ENCODE data around the gene ZFP37. TPM values are rescaled to one million over a fixed set of nuclear protein-coding genes. Genes with fewer than 3 reads are reported as not detected.

The ZFP37 gene
- total RNA-seq, 1 donor from 2014 or later = 7.4 TPM

DNA sequence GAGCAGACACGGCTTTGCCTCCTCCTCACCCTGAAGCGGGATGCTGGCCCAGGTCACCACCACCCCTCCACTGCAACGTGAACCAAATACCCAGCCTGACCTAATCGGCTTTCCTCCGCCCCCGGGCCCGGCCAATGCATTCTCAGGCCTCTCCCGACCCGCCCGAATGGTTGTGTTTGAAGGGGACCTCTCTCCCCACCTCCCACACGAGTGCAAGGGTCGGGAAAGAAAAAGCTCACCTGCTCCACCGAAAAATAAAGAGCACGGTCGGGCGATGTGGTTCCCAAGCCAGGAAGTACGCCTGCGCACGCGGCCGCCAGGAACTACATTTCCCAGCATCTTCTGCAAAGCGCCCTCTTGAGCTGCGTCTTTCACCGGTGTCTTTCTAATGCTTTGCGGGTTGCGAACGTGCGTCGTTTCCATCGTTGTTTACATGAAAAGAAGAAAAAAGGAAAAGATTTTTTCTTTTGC lies 44.6 kb downstream of the ZFP37 start, which contains the start of gene ZNF883:
Gene ZNF883 (minus strand): TSS at position 282 of the 471 bp plus-strand sequence.
- H3K9me3 Mint-ChIP-seq = peaks cover 10% of the 10 kb centered on the region
- H3K27me3 Mint-ChIP-seq = peaks cover 3% of the 10 kb centered on the region
- TF ChIP-seq, protein P1, sequence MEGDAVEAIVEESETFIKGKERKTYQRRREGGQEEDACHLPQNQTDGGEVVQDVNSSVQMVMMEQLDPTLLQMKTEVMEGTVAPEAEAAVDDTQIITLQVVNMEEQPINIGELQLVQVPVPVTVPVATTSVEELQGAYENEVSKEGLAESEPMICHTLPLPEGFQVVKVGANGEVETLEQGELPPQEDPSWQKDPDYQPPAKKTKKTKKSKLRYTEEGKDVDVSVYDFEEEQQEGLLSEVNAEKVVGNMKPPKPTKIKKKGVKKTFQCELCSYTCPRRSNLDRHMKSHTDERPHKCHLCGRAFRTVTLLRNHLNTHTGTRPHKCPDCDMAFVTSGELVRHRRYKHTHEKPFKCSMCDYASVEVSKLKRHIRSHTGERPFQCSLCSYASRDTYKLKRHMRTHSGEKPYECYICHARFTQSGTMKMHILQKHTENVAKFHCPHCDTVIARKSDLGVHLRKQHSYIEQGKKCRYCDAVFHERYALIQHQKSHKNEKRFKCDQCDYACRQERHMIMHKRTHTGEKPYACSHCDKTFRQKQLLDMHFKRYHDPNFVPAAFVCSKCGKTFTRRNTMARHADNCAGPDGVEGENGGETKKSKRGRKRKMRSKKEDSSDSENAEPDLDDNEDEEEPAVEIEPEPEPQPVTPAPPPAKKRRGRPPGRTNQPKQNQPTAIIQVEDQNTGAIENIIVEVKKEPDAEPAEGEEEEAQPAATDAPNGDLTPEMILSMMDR (conservative IDR thresholded peaks at IDR 0.05) = no peak
- peak; percentile 70 for DNase-seq (ENCODE audit: extremely low spot score, unreplicated experiment)
- H3K36me3 Mint-ChIP-seq = peaks cover 29% of the 10 kb centered on the region
- peak within 1 kb of the TSS; percentile 86 for H3K27ac Mint-ChIP-seq
- peak within 1 kb of the TSS; percentile 96 for H3K4me3 Mint-ChIP-seq
- H3K4me1 Mint-ChIP-seq (ENCODE audit: unreplicated experiment) = peaks cover 9% of the 10 kb centered on the region

DNA sequence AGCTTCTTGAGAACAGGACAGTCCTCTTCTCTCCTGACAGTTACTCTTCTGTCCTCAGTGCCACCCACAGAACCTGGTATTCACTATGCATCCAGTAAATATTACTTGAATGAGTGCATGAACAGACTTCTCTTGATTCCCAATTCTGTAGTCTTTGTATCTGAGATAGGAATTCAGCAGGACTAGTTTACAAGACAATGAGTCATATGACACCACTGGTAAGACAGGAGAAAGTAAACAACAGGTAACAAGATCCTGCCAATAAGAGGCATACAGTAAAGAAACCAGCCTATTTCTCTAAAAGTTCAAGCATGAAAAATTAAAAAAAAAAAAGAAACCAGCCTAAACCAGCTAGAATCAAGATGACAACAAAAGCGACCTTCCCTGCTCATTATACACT lies 50.7 kb downstream of the ZFP37 start:
- TF ChIP-seq, protein P1 (conservative IDR thresholded peaks at IDR 0.05) = no peak
- DNase-seq (ENCODE audit: extremely low spot score, unreplicated experiment) = no peak
- H3K4me3 Mint-ChIP-seq = no peak overlapping the region
- no peaks in the 10 kb centered on the region for H3K27me3 Mint-ChIP-seq
- peaks cover 23% of the 10 kb centered on the region for H3K9me3 Mint-ChIP-seq
- no peaks in the 10 kb centered on the region for H3K4me1 Mint-ChIP-seq (ENCODE audit: unreplicated experiment)
- peaks cover 56% of the 10 kb centered on the region for H3K36me3 Mint-ChIP-seq
- H3K27ac Mint-ChIP-seq = no peak overlapping the region

DNA sequence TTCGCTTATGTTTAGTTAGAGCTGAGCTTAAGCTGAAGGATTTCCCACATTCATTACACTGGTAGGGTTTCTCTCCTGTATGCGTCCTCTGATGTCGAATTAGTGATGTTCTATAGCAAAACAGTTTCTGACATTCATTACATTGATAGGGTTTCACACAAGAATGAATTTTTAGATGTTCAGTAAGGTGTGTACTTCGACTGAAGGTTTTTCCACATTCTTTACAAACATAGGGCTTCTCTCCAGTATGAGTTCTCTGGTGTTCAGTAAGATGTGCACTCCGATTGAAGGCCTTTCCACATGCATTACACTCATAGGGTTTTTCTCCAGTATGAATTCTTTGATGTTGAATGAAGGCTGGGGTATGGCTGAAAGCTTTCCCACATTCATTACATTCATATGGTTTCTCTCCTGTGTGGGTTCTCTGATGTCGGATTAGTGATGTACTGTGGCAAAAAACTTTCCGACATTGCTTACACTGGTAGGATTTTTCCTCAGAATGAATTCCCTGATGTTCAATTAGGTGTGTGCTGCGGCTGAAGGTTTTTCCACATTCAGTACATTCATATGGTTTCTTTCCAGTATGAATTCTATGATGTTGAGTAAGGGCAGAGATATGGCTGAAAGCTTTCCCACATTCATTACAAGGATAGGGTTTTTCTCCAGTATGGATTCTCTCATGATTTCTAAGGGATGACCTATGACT lies 59.1 kb downstream of the ZFP37 start:
- DNase-seq (ENCODE audit: extremely low spot score, unreplicated experiment) = no peak
- Mint-ChIP-seq H3K36me3 (peaks cover 54% of the 10 kb centered on the region), H3K9me3 (peaks cover 41% of the 10 kb centered on the region), H3K27ac (no peak overlapping the region), H3K27me3 (no peaks in the 10 kb centered on the region), H3K4me1 (ENCODE audit: unreplicated experiment) (no peaks in the 10 kb centered on the region), H3K4me3 (no peak overlapping the region)
- TF ChIP-seq, protein P1 (conservative IDR thresholded peaks at IDR 0.05) = no peak

Other genes with a start within 250 kb of the ZFP37 start
- 0.14 TPM in 1 of 2 replicates, not detected in the other for gene SLC46A2, start 165.8 kb downstream of the ZFP37 start, total RNA-seq (ENCODE audit: low replicate concordance)
- 7.9 and 12.9 TPM in 2 replicates for gene ZNF883, start 44.5 kb downstream of the ZFP37 start, total RNA-seq (ENCODE audit: low replicate concordance)
- gene SLC31A2, start 94.3 kb upstream of the ZFP37 start, total RNA-seq (ENCODE audit: low replicate concordance) = 7.6 and 10.7 TPM in 2 replicates
- gene FKBP15, start 164.6 kb upstream of the ZFP37 start, total RNA-seq (ENCODE audit: low replicate concordance) = 23.8 and 24.6 TPM in 2 replicates
- gene SLC31A1, start 164.8 kb upstream of the ZFP37 start, total RNA-seq (ENCODE audit: low replicate concordance) = 31.7 and 45.8 TPM in 2 replicates
- 33.9 and 34.8 TPM in 2 replicates for gene CDC26, start 218.8 kb upstream of the ZFP37 start, total RNA-seq (ENCODE audit: low replicate concordance)
- gene PRPF4, start 218.9 kb upstream of the ZFP37 start, total RNA-seq (ENCODE audit: low replicate concordance) = 27.2 and 38.0 TPM in 2 replicates
- 0.77 and 1.0 TPM in 2 replicates for gene RNF183, start 246.7 kb upstream of the ZFP37 start, total RNA-seq (ENCODE audit: low replicate concordance)

All from type B pancreatic cell (in vitro differentiated cells).